A673 (cell line): ENCODE results near the gene NOX4. TPM values are rescaled to one million over a fixed set of nuclear protein-coding genes. Genes with fewer than 3 reads are reported as not detected.
A peak's percentile ranks its signal among the peaks of the same experiment; 100 is the strongest.

Experiments
- BruUV-seq: library from RNA; stranded (reverse); fragments of 400-500 nt; replicated peaks from 2 replicates; lab custom pipeline; 2021; lab: Mats Ljungman, UMichigan
- CTCF ChIA-PET: fragments of 300-600 bp; sonication (Branson Sonifier 250); formaldehyde crosslinking; loops from one replicate; lab custom pipeline; 2022; ENCODE audit warnings: antibody characterized with exemption; lab: Charles Lee
- POLR2A ChIA-PET: fragments of 300-600 bp; sonication (Branson Sonifier 250); formaldehyde crosslinking; loops from one replicate; lab custom pipeline; 2022; ENCODE audit warnings: antibody characterized with exemption; ENCODE audit not compliant: low non-redundant PET; lab: Charles Lee
- DNase-seq: peaks from one replicate; pipeline ENCODE4 v3.0.0-alpha.2; 2015; ENCODE audit warnings: low spot score
- H3K27ac ChIP-seq: fragments of 200-600 bp; sonication (generic); 2 replicates; pipeline ENCODE4 v1.5.1; 2016; ENCODE audit warnings: mixed run types, low read depth, mild to moderate bottlenecking, mixed read lengths, antibody characterized with exemption, low read length; ENCODE audit not compliant: poor library complexity, severe bottlenecking
- H3K27me3 ChIP-seq: fragments of 200-600 bp; sonication (generic); replicated peaks from 2 replicates; pipeline ENCODE4 v1.6.1; 2017; ENCODE audit warnings: mixed run types, low read depth, mild to moderate bottlenecking, mixed read lengths, antibody characterized with exemption, low read length; ENCODE audit not compliant: insufficient read depth, poor library complexity
- H3K36me3 ChIP-seq: fragments of 200-600 bp; sonication (generic); 2 replicates; pipeline ENCODE4 v1.6.1; 2016; ENCODE audit warnings: mixed run types, mild to moderate bottlenecking, mixed read lengths, antibody characterized with exemption, low read length; ENCODE audit not compliant: insufficient read depth, poor library complexity, severe bottlenecking
- H3K4me1 ChIP-seq: fragments of 200-600 bp; sonication (generic); 2 replicates; pipeline ENCODE4 v1.6.1; 2017; ENCODE audit warnings: mixed run types, mild to moderate bottlenecking, mixed read lengths, antibody characterized with exemption, low read length; ENCODE audit not compliant: insufficient read depth, poor library complexity, severe bottlenecking
- H3K4me3 ChIP-seq: fragments of 200-600 bp; sonication (generic); 2 replicates; pipeline ENCODE4 v1.5.1; 2016; ENCODE audit warnings: low read depth, mixed run types, mild to moderate bottlenecking, mixed read lengths, low read length; ENCODE audit not compliant: poor library complexity, severe bottlenecking
- H3K9me3 ChIP-seq: fragments of 200-600 bp; sonication (generic); 2 replicates; pipeline ENCODE4 v1.6.1; 2016; ENCODE audit warnings: mixed run types, low read depth, mild to moderate bottlenecking, mixed read lengths, antibody characterized with exemption, low read length; ENCODE audit not compliant: poor library complexity, severe bottlenecking
- CTCF ChIP-seq: fragments of 300-800, 200-600 bp; sonication (generic); conservative IDR thresholded peaks from 2 replicates; pipeline ENCODE4 v1.5.1; 2017; ENCODE audit warnings: low read depth, mild to moderate bottlenecking, antibody characterized with exemption, low read length, moderate library complexity, mixed read lengths
- EZH2 ChIP-seq: fragments of 200-600 bp; sonication (generic); IDR thresholded peaks from 2 replicates; pipeline ENCODE4 v1.6.1; 2017; ENCODE audit warnings: borderline replicate concordance, low read depth, mild to moderate bottlenecking, mixed read lengths, antibody characterized with exemption, low read length; ENCODE audit not compliant: poor library complexity, severe bottlenecking
- intact Hi-C: fragments of 100-400 bp; cut with micrococcal nuclease; formaldehyde crosslinking; loops from one replicate; pipeline ENCODE4 v1.10.0; 2022; ENCODE audit not compliant: unreplicated experiment
- total RNA-seq: library from RNA; stranded (reverse); gene quantifications from 2 replicates; pipeline ENCODE4 v1.2.3, GENCODE V29; 2021

NOX4 gene
- total RNA-seq, 1 experiment from 2014 or later: 0.19 TPM

- no TSS peak for BruUV-seq
- CTCF ChIA-PET: no interaction called here
Observed at GRCh38 chr11:89502301-89502700, 11.1 kb upstream of the NOX4 start.

GRCh38 chr11:89500336-89500735 is 9.2 kb upstream of the NOX4 start:
- Histone ChIP-seq H3K4me1 (peaks cover 5% of the 10 kb centered on the region), H3K27ac (no peak overlapping the region), H3K36me3 (no peaks in the 10 kb centered on the region), H3K4me3 (no peak overlapping the region), H3K9me3 (no peaks in the 10 kb centered on the region), H3K27me3 (no peaks in the 10 kb centered on the region)
- intact Hi-C loops: no loop called here
- no peak for DNase-seq
- ChIA-PET POLR2A (no interaction called here), CTCF (no interaction called here)
- TF ChIP-seq EZH2 (no peak), CTCF (no peak)
- no TSS peak for BruUV-seq

More at GRCh38 chr11:89502301-89502700, 11.1 kb upstream of the NOX4 start:
- intact Hi-C loops: no loop called here
- DNase-seq: no peak
- Histone ChIP-seq H3K4me1 (no peaks in the 10 kb centered on the region), H3K9me3 (no peaks in the 10 kb centered on the region), H3K27ac (no peak overlapping the region), H3K4me3 (no peak overlapping the region), H3K36me3 (no peaks in the 10 kb centered on the region), H3K27me3 (no peaks in the 10 kb centered on the region)
- POLR2A ChIA-PET: no interaction called here
- TF ChIP-seq EZH2 (no peak), CTCF (no peak)

- no peak for DNase-seq
- BruUV-seq: no TSS peak
- no peak for TF ChIP-seq EZH2
- peak; percentile 41 for TF ChIP-seq CTCF
- Histone ChIP-seq H3K27me3 (no peaks in the 10 kb centered on the region), H3K27ac (no peak overlapping the region), H3K36me3 (no peaks in the 10 kb centered on the region), H3K4me3 (no peak overlapping the region), H3K9me3 (no peaks in the 10 kb centered on the region), H3K4me1 (peaks cover 5% of the 10 kb centered on the region)
- intact Hi-C loops: no loop called here
- CTCF ChIA-PET: no interaction called here
- POLR2A ChIA-PET: no interaction called here
Observed at GRCh38 chr11:89498845-89499448, 7.8 kb upstream of the NOX4 start.
